Measurements from ENCODE around the gene IRF1.

Gene IRF1

DNA sequence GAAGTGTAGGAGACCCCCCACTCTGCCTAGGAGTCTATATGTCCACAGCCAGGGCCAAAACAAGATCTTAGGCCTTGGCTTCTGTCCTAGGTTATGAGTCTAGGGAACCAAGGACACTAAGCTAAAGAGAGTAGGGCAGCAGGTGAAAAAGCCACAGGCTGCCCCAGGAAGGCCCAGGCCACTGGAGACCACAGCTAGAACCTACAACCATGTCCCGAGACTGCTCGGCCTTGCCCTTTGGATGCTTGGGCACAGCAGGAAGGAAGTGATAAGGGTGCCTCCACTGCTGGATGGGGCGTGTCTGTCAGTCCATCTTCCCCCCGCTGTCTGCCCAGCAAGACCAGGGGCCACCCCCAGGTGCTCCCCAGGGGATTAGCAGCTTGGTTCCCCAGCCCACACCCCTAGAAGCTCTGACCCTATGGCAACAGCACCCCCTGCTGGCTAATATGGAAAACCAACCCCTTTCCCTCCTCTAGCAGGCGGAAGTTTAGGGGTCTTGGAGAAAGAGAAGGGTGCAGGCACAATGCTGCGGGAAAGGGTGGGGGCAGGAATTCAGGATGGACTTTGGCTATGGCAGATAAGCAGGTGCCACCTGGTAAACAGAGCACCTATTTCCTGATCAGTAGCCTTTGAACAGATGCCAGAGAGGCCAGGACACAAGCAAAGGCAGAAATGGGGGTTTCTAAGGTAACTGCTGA, 10.5 kb upstream of the IRF1 start:
- peak; percentile 62 for DNase-seq

GRCh38 chr5:132500244-132500930, 9.8 kb upstream of the IRF1 start:
- DNase-seq, result no peak

DNA sequence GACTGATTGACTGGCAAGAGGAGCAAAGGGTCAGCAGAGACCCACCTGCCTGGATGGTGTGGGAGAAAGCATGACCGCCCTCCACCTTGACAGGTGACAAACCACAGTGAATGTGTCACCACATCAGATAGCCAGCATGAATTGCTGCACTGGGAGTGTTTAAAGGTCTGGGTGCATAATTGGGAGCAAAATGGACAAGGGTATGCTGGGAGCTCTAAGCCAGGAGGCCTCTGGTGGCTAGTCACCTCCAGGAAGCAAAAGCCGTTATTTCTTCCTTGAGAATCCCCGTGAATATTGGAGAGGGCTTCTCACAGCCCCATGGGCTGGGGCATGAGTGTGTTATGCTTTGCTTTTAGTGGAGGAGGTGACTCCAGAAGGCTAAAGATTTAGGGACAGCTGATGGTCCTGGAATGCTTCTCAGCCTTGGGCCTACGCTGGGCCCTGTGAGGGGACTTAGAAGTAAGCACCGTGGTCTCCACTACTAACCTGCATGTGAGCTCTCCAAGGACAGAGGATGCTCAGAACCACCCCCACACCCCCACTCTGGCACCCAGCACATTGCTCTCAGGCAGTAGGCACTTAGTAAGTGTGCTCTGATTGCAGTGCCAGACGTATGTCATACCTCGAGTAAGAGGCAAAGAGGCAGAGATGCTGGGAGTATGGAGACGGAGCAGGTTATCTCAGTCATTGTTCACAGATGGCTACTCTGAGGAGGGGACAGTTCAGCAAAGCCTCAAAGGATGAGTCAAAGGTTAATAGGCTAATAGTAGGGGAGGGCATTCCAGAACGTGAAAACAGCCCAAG, 9.1 kb upstream of the IRF1 start:
- DNase-seq, result no peak

DNA sequence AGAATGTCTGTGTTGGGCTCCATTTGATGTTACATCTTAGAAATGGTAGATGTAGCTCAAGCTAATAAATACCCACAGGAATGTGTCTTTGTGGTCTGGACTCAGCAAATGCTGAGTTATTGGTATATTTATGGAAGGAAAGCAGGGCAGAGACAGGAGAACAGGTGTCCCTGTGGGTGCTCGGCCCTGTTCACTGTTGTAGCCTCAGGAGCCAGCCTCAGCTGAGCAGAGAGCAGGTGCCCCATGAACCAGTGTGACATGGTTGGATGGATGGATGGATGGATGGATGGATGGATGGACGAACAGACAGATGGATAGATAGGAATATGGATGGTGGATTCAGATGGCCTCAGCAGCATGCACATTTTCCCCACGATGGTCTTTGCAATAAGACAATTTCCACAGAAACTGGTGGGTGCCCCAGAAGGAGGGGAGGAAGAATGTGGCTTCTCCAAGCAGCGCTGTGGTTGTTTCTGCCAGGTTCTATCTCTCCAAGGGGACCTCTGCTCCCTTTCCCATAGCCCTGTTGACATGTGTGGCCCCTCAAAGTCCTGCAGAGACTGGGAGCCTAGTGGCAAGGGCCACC, 8.2 kb upstream of the IRF1 start:
- peak; percentile 26 for DNase-seq

- peak; percentile 31 for DNase-seq
Measured at GRCh38 chr5:132498152-132498551, 7.6 kb upstream of the IRF1 start.

GRCh38 chr5:132497488-132497997, 7.0 kb upstream of the IRF1 start:
- peak; percentile 88 for DNase-seq

DNA sequence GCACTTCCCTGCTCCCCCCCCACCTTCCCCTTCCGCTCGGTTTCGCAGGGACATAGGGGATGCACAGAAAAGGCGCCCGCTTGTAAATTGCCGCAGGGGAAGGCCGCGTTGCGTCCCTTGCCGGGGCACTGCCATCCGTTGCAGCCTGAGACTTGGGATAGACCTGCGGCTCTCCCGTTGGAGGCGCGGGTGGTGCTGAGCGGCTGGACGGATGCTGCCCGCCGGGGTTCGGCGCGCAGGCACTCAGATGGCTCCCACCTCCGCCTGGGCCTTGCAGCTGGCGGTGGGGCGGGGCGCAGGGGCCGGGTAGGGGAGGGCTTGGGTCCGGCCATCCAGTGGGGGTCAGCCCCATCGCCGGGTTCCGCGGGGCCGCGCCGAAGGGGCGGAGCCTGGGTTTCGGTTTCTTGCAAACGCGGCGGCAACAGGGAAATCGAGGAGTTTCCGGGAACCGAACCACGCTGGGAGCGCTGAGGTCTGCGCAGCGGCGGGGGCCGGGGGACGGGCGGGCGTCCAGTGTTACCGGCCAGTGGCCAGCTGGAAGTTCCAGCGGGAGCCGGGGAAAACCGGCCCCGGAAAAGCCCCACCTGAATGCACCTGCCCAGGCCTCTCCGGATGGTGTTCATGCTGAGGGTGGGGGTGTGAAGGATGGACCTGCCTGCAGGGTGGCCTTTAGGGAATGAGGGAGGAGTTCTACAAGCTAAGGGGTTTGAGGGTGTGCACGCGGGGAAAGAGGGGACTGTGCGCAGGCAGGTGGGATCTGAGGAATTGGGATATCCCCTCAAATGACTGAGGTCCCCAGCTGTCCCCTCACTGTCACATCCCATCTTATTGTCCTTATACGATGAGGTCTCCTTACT, 6.3 kb upstream of the IRF1 start:
- DNase-seq, result peak; percentile 62

DNA sequence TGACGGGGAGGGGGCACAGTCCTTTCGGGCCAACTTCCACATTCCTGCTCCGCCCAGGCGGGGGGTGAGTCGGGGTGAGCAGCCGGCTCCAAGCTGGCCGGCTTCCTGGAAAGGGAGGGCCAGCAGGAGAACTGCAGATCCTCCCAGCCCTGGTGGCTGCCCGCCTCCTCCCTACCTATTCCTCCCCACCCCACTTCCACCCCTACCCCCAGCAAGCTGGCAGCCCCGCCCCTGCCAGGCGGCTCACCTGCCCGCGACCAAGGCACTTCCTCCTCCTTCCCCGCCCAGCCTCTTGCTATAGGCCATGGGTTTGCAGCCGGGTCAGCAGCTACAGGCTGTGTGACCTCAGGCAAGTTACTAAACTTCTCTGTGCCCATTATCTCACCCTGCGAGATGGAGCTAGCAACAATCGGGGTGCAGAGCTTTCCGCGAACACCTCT, 5.6 kb upstream of the IRF1 start:
- DNase-seq, result peak; percentile 79

DNA sequence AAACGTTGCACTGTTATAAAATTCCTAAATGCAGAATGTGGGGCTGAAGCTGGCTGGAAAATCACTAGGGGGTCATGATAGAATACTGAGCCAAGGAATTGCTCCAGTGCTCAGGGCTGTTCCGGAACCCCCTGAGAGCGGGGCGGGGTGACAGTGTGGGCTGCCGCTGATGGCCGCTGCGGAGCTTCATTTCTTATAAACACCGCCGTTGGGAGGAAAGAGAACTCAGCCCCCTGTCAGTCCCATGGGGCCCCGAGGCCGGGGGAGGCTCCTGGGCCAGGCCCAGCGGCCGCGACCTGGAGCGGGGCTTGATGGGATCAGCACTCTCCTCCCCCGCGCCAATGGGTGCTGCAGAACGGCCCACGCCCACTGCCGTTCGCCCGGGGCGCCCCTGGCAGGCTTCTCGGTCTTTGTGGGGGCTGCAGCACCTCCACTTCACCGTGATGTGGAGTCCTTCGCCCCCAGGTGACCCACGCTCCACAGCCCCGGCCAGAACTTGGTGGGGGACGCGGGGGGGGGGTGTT, 5.2 kb upstream of the IRF1 start:
- DNase-seq, result peak; percentile 86

DNA sequence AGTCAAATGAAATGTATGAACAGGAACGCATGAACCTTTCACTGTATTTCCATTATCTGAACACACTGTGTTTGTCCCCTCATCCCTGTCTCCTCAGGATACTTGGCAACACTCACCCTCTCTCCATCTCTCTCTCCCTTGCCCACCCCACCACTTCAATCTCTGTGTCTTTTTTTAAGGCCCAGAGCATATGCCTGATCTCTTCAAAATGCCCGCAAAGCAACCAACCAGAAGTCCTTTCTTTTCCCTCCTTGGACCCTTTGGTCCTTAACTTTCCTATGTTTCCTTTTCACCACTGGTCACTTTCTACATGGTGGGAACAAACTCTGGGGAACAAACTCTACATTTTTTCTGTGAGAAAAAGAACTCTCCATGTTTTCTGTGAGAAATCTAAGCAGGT, 3.2 kb upstream of the IRF1 start:
- DNase-seq, result no peak

- DNase-seq, result no peak
Measured at GRCh38 chr5:132493241-132493640, 2.7 kb upstream of the IRF1 start.

- DNase-seq, result no peak
Measured at GRCh38 chr5:132492386-132493125, 2.0 kb upstream of the IRF1 start.

GRCh38 chr5:132491368-132492364, 1.1 kb upstream of the IRF1 start:
- no peak for DNase-seq

- DNase-seq, result peak; percentile 47
Measured at GRCh38 chr5:132489871-132490483, 596 bp downstream of the IRF1 start.

- DNase-seq, result no peak
Measured at GRCh38 chr5:132489051-132489770, 1.4 kb downstream of the IRF1 start.

- DNase-seq, result no peak
Measured at GRCh38 chr5:132488590-132488989, 2.0 kb downstream of the IRF1 start.

GRCh38 chr5:132487841-132488555, 2.6 kb downstream of the IRF1 start:
- DNase-seq, result no peak

GRCh38 chr5:132487095-132487428, 3.5 kb downstream of the IRF1 start:
- no peak for DNase-seq
